ENCODE measurements around the gene PGBD1. TPM values are rescaled to one million over a fixed set of nuclear protein-coding genes. Genes with fewer than 3 reads are reported as not detected.

PGBD1 gene
- total and polyA plus RNA-seq, 10 of the 15 experiments (the other 5 are each of a cell fraction or from before 2014, with no cell fraction given): 1.9 to 4.9 (median 3.8) TPM

- no peak for TF ChIP-seq ZNF592 (IDR thresholded peaks at IDR 0.05)
Measured at GRCh38 chr6:28335564-28336283, 54.4 kb downstream of the PGBD1 start, which contains the start of gene ZSCAN31 (continued).

- H3K9me3 ChIP-seq (replicated peaks; ENCODE audit: control insufficient read depth, insufficient read depth, low read length): peaks cover 12% of the 10 kb centered on the region; the same call in 2 of the 3 replicates
- RAD21 ChIA-PET (ENCODE audit: unreplicated experiment): interaction anchor here (0.8 to 1.4 kb wide), 3 partner anchors 13 to 76 kb away, joined by 3 to 4 read pairs (median 3); partner anchors contain the start of gene ZKSCAN3
- FAIRE-seq: peak; percentile 76
- 0 out of 2 replicates have a peak, but pooled peaks have one; percentile 15 for TF ChIP-seq PKNOX1 (IDR thresholded peaks at IDR 0.05)
- peak; percentile 64; the same call in 1 of the 2 replicates for TF ChIP-seq CHD1 (IDR thresholded peaks at IDR 0.05; ENCODE audit: low read depth, low read length)
- TF ChIP-seq REST (IDR thresholded peaks at IDR 0.05; ENCODE audit: low read depth, low read length): no peak
- TF ChIP-seq RUNX3 (IDR thresholded peaks at IDR 0.05; ENCODE audit: low read length): peak; percentile 98
- TF ChIP-seq HDGF (IDR thresholded peaks at IDR 0.05): no peak
- TF ChIP-seq SREBF1 (IDR thresholded peaks at IDR 0.05; ENCODE audit: low read length): no peak
Measured at GRCh38 chr6:28336284-28337120, 55.1 kb downstream of the PGBD1 start.

More at GRCh38 chr6:28336284-28337120, 55.1 kb downstream of the PGBD1 start:
- peaks cover 14% of the 10 kb centered on the region for H3K4me1 ChIP-seq (ENCODE audit: control insufficient read depth, insufficient read depth, low read length)
- no peaks in the 10 kb centered on the region for H3K79me2 ChIP-seq (ENCODE audit: control insufficient read depth, insufficient read depth, low read length)
- peak overlapping the region; percentile 97 for H3K9ac ChIP-seq (ENCODE audit: control insufficient read depth, insufficient read depth, low read length)
- intact Hi-C loops (cut with micrococcal nuclease; ENCODE audit: unreplicated experiment): loop anchor here (5.0 kb wide), 1 partner anchor 69 kb away; the partner anchor contains the start of gene ZSCAN26
- H4K20me1 ChIP-seq (ENCODE audit: control insufficient read depth, insufficient read depth): no peaks in the 10 kb centered on the region
- H3K4me3 ChIP-seq: peak overlapping the region; percentile 72
- ATAC-seq (peak; percentile 78), DNase-seq (ENCODE audit: low read depth, low spot score) (peak; percentile 53)
- peak overlapping the region; percentile 93 for H2AFZ ChIP-seq (ENCODE audit: control insufficient read depth, low read depth, low read length)
- no peaks in the 10 kb centered on the region for H3K27me3 ChIP-seq (replicated peaks in 1 of 2; ENCODE audit: control insufficient read depth in 2 of 2, insufficient read depth in 2 of 2, low read length in 1 of 2)
- H3K36me3 ChIP-seq (ENCODE audit: control insufficient read depth in 2 of 2, insufficient read depth in 2 of 2, low read length in 1 of 2): no peaks in the 10 kb centered on the region
- CTCF ChIA-PET: interaction anchor here (0.6 to 4.6 kb wide), 3 partner anchors 18 to 143 kb away, joined by 3 to 50 read pairs (median 3); no protein-coding TSS in a partner anchor
- H3K27ac ChIP-seq (ENCODE audit: control insufficient read depth, insufficient read depth): peak overlapping the region; percentile 97
- in situ Hi-C loops (cut with MboI): loop anchor here (25.0 kb wide), 1 partner anchor 1674 kb away; the partner anchor contains the start of gene ZNF322
- BruUV-seq (replicated peaks): TSS peak; percentile 93
- H3K4me2 ChIP-seq (ENCODE audit: control insufficient read depth, insufficient read depth): peak overlapping the region; percentile 93
- SMC1A ChIA-PET (ENCODE audit: uncharacterized antibody, unreplicated experiment): interaction anchor here (0.9 to 4.8 kb wide), 6 partner anchors 10 to 69 kb away, joined by 3 to 22 read pairs (median 6); partner anchors contain the start of gene ZSCAN26
- 14% methylated on average over 24 of the region's 24 CpGs for WGBS (ENCODE audit: insufficient coverage, insufficient replicate concordance, low lambda C conversion rate, missing lambda C conversion rate)
- POLR2A ChIA-PET: interaction anchor here (0.7 to 2.4 kb wide), 5 partner anchors 13 to 110 kb away, joined by 3 to 8 read pairs (median 5); partner anchors contain the start of genes PGBD1, ZKSCAN3 and ZSCAN26
